Endometrial microvascular endothelial cells (primary cell): Measurements from ENCODE around the gene MAS1L. TPM values are rescaled to one million over a fixed set of nuclear protein-coding genes. Genes with fewer than 3 reads are reported as not detected.

ENCODE experiments used
- in situ Hi-C: cut with HindIII; loops from 2 replicates; pipeline ENCODE4 v1.10.0; 2017; ENCODE audit warnings: low sequenced_read_pairs, low pct_unique_long_range_greater_than_20kb; ENCODE audit errors: inconsistent ontology term
- total RNA-seq: library from RNA; depleted of rRNA; stranded (reverse); fragments of >200 nt; gene quantifications from one replicate; pipeline ENCODE4 v1.2.3, GENCODE V29; 2015; ENCODE audit errors: inconsistent ontology term

Gene MAS1L
- total RNA-seq: not detected

- in situ Hi-C loops: no loop called here
Observed at GRCh38 chr6:29487660-29488059, at the start of gene MAS1L. MAS1L (minus strand) TSS chr6:29487956; CDS start chr6:29487902, 54 bp downstream.

GRCh38 chr6:29532320-29532951, 44.7 kb upstream of the MAS1L start:
- in situ Hi-C loops: no loop called here

- in situ Hi-C loops: no loop called here
Observed at GRCh38 chr6:29531668-29532067, 43.9 kb upstream of the MAS1L start.

GRCh38 chr6:29530671-29531310, 43.0 kb upstream of the MAS1L start:
- in situ Hi-C loops: no loop called here

GRCh38 chr6:29529956-29530355, 42.2 kb upstream of the MAS1L start:
- in situ Hi-C loops: no loop called here

- in situ Hi-C loops: no loop called here
Observed at GRCh38 chr6:29528988-29529560, 41.3 kb upstream of the MAS1L start.

GRCh38 chr6:29528300-29528931, 40.7 kb upstream of the MAS1L start:
- in situ Hi-C loops: no loop called here

GRCh38 chr6:29527564-29527963, 39.8 kb upstream of the MAS1L start:
- in situ Hi-C loops: no loop called here

- in situ Hi-C loops: no loop called here
Observed at GRCh38 chr6:29527126-29527525, 39.4 kb upstream of the MAS1L start.

GRCh38 chr6:29525311-29525639, 37.5 kb upstream of the MAS1L start:
- in situ Hi-C loops: no loop called here

- in situ Hi-C loops: no loop called here
Observed at GRCh38 chr6:29524444-29525310, 36.9 kb upstream of the MAS1L start.

- in situ Hi-C loops: no loop called here
Observed at GRCh38 chr6:29524044-29524443, 36.3 kb upstream of the MAS1L start.

GRCh38 chr6:29522227-29522626, 34.5 kb upstream of the MAS1L start:
- in situ Hi-C loops: no loop called here

- in situ Hi-C loops: no loop called here
Observed at GRCh38 chr6:29521006-29521680, 33.4 kb upstream of the MAS1L start.

GRCh38 chr6:29520232-29520631, 32.5 kb upstream of the MAS1L start:
- in situ Hi-C loops: no loop called here

- in situ Hi-C loops: no loop called here
Observed at GRCh38 chr6:29519291-29520010, 31.7 kb upstream of the MAS1L start.

- in situ Hi-C loops: no loop called here
Observed at GRCh38 chr6:29517728-29518440, 30.1 kb upstream of the MAS1L start.
